Thyroid gland (tissue), 4 donors: ENCODE results near the gene RAMP3. TPM values are rescaled to one million over a fixed set of nuclear protein-coding genes. Genes with fewer than 3 reads are reported as not detected.

Experiments used
- DNase-seq, 2 donors: peaks; one replicate each; pipeline ENCODE4 v3.0.0-alpha.2; 2019
- H3K27ac ChIP-seq, 3 donors: fragments of 200-600 bp; sonication (generic); 1 replicate in 2 of 3; 2 replicates in 1 of 3; pipeline ENCODE4 v1.5.1; 2016 to 2019; ENCODE audit warnings: mild to moderate bottlenecking in 1 of 3, moderate library complexity in 1 of 3
- H3K27me3 ChIP-seq: fragments of 200-600 bp; sonication (generic); one replicate; pipeline ENCODE4 v1.5.1; 2019
- H3K36me3 ChIP-seq, 2 donors: fragments of 200-600 bp; sonication (generic); one replicate each; pipeline ENCODE4 v1.5.1; 2016 to 2019
- H3K4me1 ChIP-seq, 2 donors: fragments of 200-600 bp; sonication (generic); one replicate each; pipeline ENCODE4 v1.5.1; 2017 to 2019
- H3K4me3 ChIP-seq, 3 donors: fragments of 200-600 bp; sonication (generic); replicated peaks in 1 of 3; 1 replicate in 2 of 3; 2 replicates in 1 of 3; pipeline ENCODE4 v1.5.1; 2016; ENCODE audit warnings: mild to moderate bottlenecking in 1 of 3
- H3K9me3 ChIP-seq: fragments of 200-600 bp; sonication (generic); one replicate; pipeline ENCODE4 v1.5.1; 2017
- POLR2A ChIP-seq, 2 donors: fragments of 450-650 bp; IDR thresholded peaks; one replicate each; pipeline ENCODE4 v1.6.1; 2017; ENCODE audit warnings: antibody characterized with exemption in 2 of 2, mild to moderate bottlenecking in 2 of 2, moderate library complexity in 1 of 2
- WGBS, 2 donors: methylation state at CpG; one replicate each; pipeline ENCODE4 v1.1.5; 2017; 5-methylcytosine and 5-hydroxymethylcytosine counted together
- intact Hi-C: fragments of 100-400 bp; cut with DNase I; formaldehyde crosslinking; loops from one replicate; pipeline ENCODE4 v1.15.1; 2023
- total RNA-seq, 4 donors: library from RNA; depleted of rRNA; stranded (reverse); fragments of >200 nt; gene quantifications; one replicate each; pipeline ENCODE4 v1.2.3, GENCODE V29; 2016
- TF ChIP-seq, protein P1 (sequence below), 6 experiments: fragments of 200-600 bp in 3 of 6; fragments of 450-650 bp in 3 of 6; sonication (generic) in 3 of 6; IDR thresholded peaks; one replicate each; pipeline ENCODE4 v1.5.1; 2016 to 2019; ENCODE audit warnings: antibody characterized with exemption in 6 of 6, mild to moderate bottlenecking in 2 of 6, inconsistent platforms in 1 of 6, moderate library complexity in 1 of 6

RAMP3 gene
- total RNA-seq, 4 donors from 2014 or later = 40.1 to 145 (median 73.1) TPM

DNA sequence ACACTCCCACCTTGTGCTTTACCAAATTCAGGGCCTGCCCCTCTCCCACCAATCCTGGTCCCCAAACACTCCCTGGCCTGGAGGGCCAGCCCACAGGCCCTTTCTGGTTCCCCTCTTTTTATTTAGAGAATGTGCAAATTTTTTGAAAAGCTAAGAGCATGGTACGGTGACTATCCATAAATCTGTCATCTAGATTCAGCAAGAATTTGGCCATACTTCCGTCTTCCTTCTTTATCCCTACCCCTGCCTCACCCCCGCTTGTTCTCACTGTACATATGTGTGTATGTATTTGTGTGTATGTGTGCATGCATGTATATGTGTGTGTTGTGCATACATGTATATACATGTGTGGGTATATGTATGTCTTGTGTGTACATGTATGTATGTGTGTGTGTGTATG, 38.0 kb upstream of the RAMP3 start:
- no peaks in the 10 kb centered on the region for H3K9me3 ChIP-seq
- no peak overlapping the region for H3K27ac ChIP-seq
- intact Hi-C loops = no loop called here
- no peaks in the 10 kb centered on the region for H3K27me3 ChIP-seq
- WGBS, 2 donors = 91 to 94% methylated on average over 3 of the region's 3 CpGs
- no peak for TF ChIP-seq POLR2A (IDR thresholded peaks at IDR 0.05)
- TF ChIP-seq, protein P1, sequence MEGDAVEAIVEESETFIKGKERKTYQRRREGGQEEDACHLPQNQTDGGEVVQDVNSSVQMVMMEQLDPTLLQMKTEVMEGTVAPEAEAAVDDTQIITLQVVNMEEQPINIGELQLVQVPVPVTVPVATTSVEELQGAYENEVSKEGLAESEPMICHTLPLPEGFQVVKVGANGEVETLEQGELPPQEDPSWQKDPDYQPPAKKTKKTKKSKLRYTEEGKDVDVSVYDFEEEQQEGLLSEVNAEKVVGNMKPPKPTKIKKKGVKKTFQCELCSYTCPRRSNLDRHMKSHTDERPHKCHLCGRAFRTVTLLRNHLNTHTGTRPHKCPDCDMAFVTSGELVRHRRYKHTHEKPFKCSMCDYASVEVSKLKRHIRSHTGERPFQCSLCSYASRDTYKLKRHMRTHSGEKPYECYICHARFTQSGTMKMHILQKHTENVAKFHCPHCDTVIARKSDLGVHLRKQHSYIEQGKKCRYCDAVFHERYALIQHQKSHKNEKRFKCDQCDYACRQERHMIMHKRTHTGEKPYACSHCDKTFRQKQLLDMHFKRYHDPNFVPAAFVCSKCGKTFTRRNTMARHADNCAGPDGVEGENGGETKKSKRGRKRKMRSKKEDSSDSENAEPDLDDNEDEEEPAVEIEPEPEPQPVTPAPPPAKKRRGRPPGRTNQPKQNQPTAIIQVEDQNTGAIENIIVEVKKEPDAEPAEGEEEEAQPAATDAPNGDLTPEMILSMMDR (IDR thresholded peaks at IDR 0.05) = no peak
- H3K4me1 ChIP-seq = no peaks in the 10 kb centered on the region
- H3K36me3 ChIP-seq = no peaks in the 10 kb centered on the region
- DNase-seq = no peak
- H3K4me3 ChIP-seq = no peak overlapping the region

DNA sequence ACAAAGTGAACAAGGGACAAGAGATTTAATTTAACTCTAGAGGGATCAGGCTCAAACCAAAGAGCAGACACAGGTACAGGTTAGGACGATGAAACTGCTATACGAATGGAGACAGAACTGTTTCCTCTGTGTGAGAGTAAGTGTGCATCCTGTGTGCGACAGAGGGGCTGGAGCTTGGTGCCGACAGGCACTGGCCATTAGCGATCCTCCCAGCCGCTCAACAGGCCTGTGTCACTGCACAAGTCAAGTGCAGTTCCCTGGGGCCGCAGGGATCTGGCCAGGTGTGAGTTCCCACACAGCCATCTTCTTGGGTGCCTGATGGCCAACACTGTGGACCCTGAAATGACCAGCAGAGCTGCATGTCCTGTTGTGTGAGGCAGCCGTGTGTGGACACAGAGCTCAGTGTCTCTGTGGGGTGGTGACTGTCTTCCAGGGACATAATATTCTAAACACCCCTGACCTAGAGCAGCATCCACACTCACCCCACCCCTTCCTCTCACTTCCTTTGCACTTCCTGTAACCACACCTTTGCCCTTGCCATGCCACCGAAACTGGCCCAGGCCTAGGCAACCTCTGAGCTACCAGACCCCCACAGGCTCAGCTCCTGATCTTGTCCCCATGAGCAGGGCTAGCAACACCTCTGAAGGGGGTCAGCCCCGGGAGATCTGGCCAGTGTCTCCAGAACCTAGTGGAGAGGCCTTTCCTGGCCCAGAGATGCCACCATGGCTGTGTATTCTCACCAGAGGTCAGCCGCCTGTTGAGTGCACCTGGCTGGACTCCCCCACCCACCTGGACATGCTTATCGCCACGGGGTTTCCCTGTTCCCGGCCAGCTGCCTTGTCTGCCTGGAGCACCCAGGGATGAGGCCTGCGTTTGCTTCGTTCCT, 34.4 kb upstream of the RAMP3 start:
- 76 to 84% methylated on average over 16 of the region's 16 CpGs for WGBS, 2 donors
- intact Hi-C loops = no loop called here

DNA sequence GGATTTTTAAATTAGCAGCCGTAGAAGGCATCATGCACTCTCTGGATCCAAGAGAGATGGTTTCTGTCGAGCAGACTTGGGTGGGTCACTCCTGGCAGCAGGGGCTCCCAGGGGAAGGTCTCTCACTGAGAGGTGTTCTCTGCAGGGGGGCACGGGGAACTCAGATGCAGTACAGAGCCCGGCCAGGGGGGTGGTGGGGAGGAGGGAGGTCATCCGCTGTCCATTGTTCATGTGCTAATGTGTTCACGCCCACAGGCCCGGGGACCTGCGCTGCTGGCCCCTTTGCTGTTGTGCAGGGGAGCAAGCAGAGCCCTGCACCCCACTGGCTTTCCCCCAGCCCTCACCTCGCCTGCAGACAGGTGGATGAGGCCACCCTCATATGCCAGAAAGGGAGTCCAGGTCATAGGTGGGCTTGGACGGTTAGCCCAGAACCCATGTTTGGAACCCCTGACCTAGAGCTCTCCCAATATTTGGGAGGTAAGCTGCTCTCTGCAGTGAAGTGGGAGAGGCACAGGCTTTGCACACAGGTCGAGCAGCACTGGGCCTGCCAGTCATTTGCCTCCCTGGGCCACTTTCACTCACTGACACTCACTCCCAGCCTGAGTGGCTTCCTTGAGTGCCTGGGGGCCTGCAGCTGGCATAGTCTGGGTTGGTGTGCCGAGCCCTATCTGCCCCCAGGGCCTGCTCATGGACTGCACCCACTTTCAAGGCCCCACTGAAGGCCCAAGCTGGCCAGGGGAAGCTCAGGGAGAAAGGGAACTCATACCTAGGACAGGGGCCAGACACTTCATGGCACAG, 33.5 kb upstream of the RAMP3 start:
- 62 to 79% methylated on average over 8 to 11 of the region's 12 CpGs for WGBS, 2 donors
- no peak overlapping the region for H3K4me3 ChIP-seq
- intact Hi-C loops = no loop called here
- TF ChIP-seq, protein P1 (IDR thresholded peaks at IDR 0.05) = no peak
- TF ChIP-seq POLR2A (IDR thresholded peaks at IDR 0.05) = no peak
- H3K9me3 ChIP-seq = no peaks in the 10 kb centered on the region
- DNase-seq = no peak
- no peaks in the 10 kb centered on the region for H3K4me1 ChIP-seq
- no peaks in the 10 kb centered on the region for H3K36me3 ChIP-seq
- H3K27me3 ChIP-seq = no peaks in the 10 kb centered on the region
- no peak overlapping the region for H3K27ac ChIP-seq

More for the DNA sequence above, 34.4 kb upstream of the RAMP3 start:
- H3K27ac ChIP-seq = no peak overlapping the region
- TF ChIP-seq POLR2A (IDR thresholded peaks at IDR 0.05) = no peak
- TF ChIP-seq, protein P1 (IDR thresholded peaks at IDR 0.05) = no peak
- H3K27me3 ChIP-seq = no peaks in the 10 kb centered on the region
- no peaks in the 10 kb centered on the region for H3K36me3 ChIP-seq
- no peak for DNase-seq
- H3K9me3 ChIP-seq = no peaks in the 10 kb centered on the region
- H3K4me3 ChIP-seq = no peak overlapping the region
- H3K4me1 ChIP-seq = no peaks in the 10 kb centered on the region

DNA sequence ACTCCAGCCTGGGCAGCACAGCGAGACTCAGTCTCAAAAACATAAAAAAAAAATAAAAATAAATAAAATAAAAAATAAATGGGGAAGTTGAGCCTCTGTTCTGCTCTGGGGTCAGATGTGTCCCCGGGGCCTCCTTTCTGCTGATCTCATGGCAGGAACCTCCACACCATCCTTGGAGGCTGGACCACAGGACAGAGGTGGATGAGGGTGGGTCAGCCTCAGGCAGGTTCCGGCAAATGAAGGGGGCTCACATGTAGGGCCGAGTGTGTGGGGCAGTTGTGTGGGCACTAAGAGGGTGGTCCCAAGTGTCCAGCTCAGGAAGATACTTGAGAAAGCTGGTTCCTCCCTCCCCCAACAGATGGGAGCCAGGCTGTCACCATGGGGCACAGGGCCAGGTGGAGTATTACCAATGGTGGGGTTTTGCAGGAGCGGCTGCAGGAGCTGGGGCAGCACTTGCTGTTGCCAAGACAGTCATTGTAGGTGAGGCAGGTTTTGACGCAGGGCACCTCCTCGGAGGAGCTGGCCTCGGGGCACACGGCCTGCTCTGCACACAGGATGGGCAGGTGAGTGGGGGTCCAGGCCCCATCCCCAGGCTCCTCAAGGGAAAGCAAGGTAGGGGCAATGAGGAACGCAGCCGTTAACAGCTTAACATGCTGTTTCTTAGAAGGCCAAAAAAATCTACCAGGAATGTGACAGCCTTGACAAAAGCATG, 32.2 kb upstream of the RAMP3 start:
- DNase-seq = no peak
- Histone ChIP-seq H3K4me3 (no peak overlapping the region), H3K27ac (no peak overlapping the region), H3K27me3 (no peaks in the 10 kb centered on the region), H3K36me3 (no peaks in the 10 kb centered on the region), H3K4me1 (no peaks in the 10 kb centered on the region), H3K9me3 (no peaks in the 10 kb centered on the region)
- intact Hi-C loops = no loop called here
- TF ChIP-seq, protein P1 (IDR thresholded peaks at IDR 0.05) = no peak
- no peak for TF ChIP-seq POLR2A (IDR thresholded peaks at IDR 0.05)
- 94% methylated on average over 11 of the region's 11 CpGs for WGBS, 2 donors
